ENCODE measurements around the gene ST6GALNAC1.

Gene ST6GALNAC1

DNA sequence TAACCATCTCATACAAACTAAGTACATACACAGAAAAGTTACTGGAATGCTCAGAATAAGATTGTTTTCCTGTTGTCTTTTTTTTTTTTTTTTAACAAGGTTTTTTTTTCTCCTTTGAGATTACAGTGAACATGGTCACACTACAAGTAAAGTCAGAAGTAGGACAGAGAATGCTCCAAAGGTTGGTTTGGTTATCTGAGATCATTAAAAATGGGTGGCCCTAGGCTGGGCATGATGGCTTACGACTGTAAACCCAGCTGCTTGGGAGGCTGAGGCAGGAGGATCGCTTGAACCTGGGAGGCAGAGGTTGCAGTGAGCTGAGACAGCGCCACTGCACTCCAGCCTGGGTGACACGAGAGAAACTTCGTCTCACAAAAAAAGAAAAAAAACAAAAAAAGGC, 6.9 kb upstream of the ST6GALNAC1 start:
- TF ChIP-seq, protein P1, sequence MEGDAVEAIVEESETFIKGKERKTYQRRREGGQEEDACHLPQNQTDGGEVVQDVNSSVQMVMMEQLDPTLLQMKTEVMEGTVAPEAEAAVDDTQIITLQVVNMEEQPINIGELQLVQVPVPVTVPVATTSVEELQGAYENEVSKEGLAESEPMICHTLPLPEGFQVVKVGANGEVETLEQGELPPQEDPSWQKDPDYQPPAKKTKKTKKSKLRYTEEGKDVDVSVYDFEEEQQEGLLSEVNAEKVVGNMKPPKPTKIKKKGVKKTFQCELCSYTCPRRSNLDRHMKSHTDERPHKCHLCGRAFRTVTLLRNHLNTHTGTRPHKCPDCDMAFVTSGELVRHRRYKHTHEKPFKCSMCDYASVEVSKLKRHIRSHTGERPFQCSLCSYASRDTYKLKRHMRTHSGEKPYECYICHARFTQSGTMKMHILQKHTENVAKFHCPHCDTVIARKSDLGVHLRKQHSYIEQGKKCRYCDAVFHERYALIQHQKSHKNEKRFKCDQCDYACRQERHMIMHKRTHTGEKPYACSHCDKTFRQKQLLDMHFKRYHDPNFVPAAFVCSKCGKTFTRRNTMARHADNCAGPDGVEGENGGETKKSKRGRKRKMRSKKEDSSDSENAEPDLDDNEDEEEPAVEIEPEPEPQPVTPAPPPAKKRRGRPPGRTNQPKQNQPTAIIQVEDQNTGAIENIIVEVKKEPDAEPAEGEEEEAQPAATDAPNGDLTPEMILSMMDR (IDR thresholded peaks at IDR 0.05): no peak

DNA sequence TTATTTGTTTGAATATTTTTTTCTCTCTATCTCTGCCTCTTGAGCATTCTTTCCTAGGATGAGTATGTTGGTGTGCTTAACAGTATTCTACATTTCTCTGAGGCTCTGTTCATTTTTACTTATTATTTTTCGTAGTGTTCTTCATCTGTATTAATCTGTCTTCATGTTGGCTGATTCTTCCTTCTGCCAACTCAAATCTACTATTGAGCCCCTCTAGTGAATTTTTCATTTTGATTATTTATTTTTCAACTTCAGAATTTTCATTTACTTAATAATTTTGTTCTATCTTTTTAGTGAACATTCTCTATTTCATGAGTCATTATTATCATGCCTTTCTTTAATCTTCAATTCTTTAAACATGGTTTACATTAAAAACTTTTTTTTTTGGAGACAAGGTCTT, 3.2 kb upstream of the ST6GALNAC1 start:
- TF ChIP-seq, protein P1 (IDR thresholded peaks at IDR 0.05): no peak

DNA sequence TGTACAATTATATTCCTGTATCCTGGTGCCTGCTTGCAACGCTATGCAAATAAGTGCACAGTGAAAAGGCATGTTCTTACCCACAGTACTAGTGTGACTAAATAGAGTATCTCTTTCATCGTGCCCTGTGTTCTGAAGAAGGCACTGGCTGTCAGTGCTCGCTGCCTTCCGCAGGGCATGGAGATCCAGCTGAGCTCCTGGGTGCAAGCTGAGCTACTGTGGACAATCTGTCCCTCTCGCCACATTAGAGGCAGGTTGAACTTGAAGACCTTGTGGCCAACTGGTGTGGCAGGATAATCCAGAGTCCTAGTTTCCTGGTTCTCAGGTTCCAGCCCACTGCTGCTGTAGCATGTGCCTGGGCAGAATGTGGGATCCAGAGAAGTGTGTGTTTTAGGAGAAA, 1.9 kb upstream of the ST6GALNAC1 start:
- TF ChIP-seq, protein P1 (IDR thresholded peaks at IDR 0.05): no peak

DNA sequence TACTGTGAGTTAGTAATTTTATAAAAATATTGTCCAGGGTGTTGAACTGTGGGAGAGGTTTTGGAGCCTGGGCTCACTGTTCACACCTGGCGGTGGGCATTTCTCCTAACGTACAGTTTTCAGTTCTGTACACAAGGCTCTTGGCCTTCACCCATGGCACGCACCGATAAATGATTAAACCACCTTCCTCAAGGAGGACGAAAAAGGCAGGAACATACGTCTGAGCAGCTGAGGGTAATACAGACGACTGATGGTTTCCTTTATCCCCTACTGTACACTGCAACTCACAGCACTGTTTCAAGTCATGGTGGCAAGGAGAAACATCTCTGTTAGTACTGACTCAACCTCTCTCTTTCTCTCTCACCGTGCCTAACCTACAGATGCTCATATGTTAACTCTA, 1.4 kb upstream of the ST6GALNAC1 start:
- TF ChIP-seq, protein P1 (IDR thresholded peaks at IDR 0.05): no peak

DNA sequence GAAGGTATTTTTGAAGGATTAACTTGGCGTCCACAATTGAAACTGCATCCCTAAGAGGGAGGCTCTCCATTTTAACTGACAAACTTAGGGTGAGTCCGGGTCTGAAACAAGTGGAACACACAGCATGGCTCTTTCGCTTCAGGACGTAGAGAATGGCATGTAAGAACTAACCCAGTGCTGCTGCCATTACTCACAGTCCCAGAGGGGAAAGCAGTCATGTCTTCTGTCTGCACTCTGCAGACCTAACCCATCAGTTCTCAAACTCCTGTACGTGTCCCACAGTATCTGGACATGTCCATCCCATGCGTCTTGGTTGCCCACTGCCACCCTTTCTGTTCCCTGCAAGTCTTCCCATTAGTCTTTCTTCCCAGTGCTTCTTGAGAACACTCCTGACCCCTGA, 563 bp downstream of the ST6GALNAC1 start:
- TF ChIP-seq, protein P1 (IDR thresholded peaks at IDR 0.05): no peak

DNA sequence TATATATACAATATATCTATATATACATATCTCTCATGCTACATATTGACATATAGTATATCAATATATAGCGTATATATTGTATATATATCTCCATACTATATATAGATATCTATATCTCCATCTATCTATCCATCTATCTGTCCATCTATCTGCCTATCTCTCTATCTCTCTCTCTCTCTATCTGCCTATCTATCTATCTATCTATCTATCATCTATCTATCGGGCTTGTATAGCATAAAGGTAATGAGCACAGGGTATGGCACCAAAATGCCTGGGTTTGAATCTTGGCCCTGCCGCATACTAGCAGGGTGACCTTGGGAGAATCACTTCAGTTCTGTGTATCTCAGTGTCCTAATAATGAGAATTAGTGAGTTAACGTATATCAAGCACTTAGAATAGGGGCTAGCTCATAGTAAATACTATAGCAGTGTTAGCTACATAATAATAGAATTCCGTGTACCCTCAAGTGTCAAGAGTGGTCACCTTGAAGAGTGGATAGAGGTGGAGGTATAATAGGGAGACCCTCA, 1.5 kb downstream of the ST6GALNAC1 start:
- TF ChIP-seq, protein P1 (IDR thresholded peaks at IDR 0.05): no peak

DNA sequence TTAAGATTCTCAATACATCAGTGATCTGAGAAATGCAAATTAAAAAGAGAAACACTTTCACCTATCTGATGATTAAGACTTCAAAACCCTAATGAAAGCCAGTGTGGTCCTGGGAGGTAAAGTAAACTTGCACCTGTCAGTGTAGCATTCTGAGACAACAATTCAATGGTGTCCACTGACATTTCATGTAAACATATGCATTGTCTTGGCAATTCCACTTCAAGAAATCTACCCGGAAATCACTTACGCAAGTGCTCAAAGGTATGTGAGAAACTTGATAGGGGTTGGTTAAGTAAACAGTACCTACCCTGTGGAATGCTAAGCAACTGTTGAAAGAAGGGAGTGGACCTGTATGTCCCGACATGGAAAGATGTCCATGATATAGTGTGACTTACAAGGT, 2.1 kb downstream of the ST6GALNAC1 start:
- TF ChIP-seq, protein P1 (IDR thresholded peaks at IDR 0.05): no peak
